22Rv1 (cell line): ENCODE measurements around the gene CLIP1.
A peak's percentile ranks its signal among the peaks of the same experiment; 100 is the strongest.

ENCODE experiments used
- H3K27ac ChIP-seq: fragments of 450-650 bp; 2 replicates; pipeline ENCODE4 v1.5.1; 2017
- ZFX ChIP-seq: fragments of 450-650 bp; IDR thresholded peaks from 2 replicates; pipeline ENCODE4 v1.6.1; 2017; ENCODE audit warnings: antibody characterized with exemption, borderline replicate concordance
- TF ChIP-seq, protein P1 (sequence below): fragments of 450-650 bp; IDR thresholded peaks from 2 replicates; pipeline ENCODE4 v1.5.1; 2017; ENCODE audit warnings: mild to moderate bottlenecking

The CLIP1 gene

DNA sequence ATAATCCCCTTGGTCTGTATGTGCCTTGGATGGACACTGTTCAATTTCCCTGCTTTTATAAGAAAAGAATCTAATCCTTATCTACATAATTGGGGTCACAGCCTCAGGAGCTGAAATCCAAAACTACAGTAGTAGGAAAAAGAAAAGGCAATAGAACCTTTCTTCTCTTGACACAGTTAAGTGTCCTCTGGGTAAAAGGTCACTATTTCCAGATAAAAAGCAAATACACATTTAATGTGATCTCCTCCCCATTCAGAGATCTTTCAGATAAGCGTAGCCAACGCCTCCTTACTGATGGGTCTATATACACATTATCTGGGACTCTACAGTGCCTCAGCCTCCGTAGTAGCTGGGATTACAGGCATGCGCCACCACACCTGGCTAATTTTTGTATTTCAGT is 73.4 kb downstream of the CLIP1 start:
- peak overlapping the region; percentile 0; the same call in 1 of the 2 replicates for H3K27ac ChIP-seq
- TF ChIP-seq ZFX = no peak

DNA sequence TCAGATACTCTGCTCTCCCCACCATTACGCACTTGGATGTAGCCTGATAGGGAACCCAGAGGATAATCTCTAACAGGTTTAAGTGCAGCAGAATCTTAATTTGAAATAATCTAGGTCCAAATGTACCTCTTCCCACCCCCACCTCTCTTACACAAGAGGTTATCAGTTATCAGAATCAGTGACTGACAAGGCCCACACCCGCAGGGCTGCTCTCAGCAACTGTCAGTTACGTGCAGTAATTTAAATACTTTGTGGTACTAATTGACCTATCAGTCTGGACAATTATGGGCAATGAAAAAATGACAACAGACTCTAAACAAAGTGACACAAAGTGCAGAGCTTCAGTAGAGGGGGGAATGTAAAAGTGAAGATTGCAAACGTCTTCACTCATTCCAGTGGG is 74.0 kb downstream of the CLIP1 start:
- no peak for TF ChIP-seq ZFX
- TF ChIP-seq, protein P1, sequence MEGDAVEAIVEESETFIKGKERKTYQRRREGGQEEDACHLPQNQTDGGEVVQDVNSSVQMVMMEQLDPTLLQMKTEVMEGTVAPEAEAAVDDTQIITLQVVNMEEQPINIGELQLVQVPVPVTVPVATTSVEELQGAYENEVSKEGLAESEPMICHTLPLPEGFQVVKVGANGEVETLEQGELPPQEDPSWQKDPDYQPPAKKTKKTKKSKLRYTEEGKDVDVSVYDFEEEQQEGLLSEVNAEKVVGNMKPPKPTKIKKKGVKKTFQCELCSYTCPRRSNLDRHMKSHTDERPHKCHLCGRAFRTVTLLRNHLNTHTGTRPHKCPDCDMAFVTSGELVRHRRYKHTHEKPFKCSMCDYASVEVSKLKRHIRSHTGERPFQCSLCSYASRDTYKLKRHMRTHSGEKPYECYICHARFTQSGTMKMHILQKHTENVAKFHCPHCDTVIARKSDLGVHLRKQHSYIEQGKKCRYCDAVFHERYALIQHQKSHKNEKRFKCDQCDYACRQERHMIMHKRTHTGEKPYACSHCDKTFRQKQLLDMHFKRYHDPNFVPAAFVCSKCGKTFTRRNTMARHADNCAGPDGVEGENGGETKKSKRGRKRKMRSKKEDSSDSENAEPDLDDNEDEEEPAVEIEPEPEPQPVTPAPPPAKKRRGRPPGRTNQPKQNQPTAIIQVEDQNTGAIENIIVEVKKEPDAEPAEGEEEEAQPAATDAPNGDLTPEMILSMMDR = no peak
- peak overlapping the region; percentile 0; the same call in 1 of the 2 replicates for H3K27ac ChIP-seq

DNA sequence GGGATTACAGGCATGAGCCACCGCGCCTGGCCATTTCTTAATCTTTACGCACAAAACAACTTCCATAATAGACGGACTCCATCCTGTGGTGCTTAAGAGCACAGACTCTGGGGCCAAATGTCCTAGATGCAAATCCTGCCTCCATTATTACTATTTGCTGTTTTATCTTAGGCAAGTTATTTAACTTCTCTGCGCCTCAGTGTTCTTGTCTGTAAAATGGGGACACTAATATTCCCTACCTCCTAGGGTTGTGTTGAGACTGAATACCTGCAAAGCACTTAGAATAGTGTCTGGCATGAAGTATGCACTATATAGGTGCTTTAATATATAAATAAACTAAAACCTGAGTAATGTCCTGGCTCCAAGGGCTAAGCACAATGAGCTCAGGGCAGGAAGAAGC is 76.4 kb downstream of the CLIP1 start:
- no peak overlapping the region for H3K27ac ChIP-seq
- TF ChIP-seq, protein P1 = no peak
- TF ChIP-seq ZFX = no peak

DNA sequence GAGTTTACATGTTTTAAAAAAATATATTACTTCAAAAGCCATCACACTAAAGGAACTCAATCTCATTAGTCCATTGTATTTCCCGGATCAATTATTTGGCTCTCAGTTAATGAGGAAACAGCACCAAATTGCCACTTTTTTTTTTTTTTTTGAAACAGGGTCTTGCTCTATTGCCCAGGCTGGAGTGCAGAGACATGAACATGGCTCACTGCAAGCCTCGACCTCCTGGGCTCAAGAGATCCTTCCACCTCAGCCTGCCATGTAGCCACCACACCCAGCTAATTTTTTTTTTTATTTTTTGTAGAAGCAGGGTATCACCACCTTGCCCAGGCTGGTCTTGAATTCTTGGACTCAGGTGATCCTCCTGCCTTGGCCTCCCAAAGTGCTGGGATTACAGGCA is 77.4 kb downstream of the CLIP1 start:
- no peak overlapping the region for H3K27ac ChIP-seq
- no peak for TF ChIP-seq ZFX
- TF ChIP-seq, protein P1 = no peak

DNA sequence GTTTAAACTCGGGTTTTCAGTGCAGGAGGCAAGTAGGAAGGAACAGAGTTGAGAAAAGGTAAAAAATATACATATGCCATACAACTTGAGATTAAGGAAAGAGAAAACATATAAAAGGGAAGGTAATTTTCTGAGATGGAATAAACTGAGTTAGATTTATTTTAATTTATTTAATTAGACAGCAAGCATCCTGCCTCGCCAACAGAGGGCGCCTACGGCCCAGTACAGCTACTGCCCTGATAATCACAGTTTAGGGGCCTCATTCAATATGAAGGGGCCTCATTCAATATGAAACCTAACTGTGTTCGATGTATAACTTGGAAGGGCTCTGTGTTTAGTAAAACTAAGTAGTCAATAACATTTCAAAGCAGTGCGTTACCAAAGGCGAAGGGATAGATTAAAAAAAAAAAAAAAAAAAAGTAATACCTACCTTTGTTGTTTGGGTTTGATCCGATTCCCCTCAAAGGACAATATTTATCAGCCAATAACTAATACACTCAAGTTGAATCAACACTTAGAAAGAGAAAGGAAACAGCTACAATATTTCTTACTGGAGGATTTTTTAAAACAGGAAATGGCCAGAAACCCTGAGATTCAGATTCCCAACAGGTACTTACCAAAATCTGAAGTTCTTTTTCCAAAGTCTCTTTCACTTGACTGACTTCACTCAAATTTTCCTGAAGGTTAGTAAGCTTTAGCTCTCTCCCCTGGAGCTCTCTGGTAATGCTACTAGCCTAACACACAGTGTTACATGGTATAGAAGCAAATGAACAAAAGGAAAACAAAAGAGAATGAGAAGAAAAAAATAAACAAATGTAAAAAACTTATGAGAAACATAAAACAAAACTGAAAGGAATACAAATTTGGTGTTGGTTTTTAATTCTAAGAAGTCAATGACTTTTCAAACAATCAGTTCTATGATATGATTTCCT is 86.2 kb downstream of the CLIP1 start:
- no peak overlapping the region for H3K27ac ChIP-seq
- TF ChIP-seq ZFX = no peak
- TF ChIP-seq, protein P1 = peak; percentile 98

DNA sequence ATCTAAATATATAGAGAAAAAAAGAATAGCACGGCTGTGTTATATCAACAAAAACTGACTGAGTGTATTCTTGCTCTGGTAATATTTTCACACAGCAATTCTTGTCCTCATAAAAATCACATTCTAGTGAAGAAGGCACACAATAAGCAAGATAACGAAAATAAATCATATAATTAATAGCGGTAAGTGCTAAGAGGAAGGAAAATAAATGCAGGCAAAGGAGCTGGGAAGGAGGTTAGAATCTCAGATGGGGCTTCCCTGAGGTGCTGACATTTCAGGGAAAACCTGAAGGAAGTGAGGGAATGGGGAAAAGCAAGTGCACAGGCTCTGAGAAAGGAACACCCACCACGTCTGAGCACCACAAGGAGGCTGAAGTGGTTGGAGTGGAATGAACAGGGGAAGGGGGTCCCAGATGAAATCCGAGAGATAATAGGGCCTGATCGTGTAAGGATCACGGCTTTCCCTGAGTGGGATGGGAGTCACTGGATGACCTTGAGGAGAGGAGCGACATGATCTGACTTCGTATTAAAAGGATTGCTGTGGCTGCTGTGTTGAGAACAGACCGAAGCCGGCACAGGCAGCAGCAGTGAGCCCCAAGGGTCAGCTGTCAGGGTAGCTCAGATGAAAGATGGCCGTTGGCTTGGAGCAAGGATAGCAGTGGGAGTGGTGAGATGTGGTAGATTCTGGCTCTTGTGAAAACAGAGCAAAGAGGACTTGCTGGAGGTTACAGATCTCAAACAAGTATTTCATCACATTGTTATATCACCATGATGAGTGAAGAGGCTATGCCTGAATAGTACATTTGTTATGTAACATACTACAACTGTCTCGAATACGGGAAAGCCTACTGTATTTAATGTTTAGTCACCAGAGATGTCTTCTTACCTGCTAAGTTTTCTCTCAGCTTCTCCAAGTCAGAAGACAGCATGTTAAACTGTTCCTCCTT is 89.1 kb downstream of the CLIP1 start:
- H3K27ac ChIP-seq = no peak overlapping the region
- TF ChIP-seq ZFX = no peak
- TF ChIP-seq, protein P1 = no peak

DNA sequence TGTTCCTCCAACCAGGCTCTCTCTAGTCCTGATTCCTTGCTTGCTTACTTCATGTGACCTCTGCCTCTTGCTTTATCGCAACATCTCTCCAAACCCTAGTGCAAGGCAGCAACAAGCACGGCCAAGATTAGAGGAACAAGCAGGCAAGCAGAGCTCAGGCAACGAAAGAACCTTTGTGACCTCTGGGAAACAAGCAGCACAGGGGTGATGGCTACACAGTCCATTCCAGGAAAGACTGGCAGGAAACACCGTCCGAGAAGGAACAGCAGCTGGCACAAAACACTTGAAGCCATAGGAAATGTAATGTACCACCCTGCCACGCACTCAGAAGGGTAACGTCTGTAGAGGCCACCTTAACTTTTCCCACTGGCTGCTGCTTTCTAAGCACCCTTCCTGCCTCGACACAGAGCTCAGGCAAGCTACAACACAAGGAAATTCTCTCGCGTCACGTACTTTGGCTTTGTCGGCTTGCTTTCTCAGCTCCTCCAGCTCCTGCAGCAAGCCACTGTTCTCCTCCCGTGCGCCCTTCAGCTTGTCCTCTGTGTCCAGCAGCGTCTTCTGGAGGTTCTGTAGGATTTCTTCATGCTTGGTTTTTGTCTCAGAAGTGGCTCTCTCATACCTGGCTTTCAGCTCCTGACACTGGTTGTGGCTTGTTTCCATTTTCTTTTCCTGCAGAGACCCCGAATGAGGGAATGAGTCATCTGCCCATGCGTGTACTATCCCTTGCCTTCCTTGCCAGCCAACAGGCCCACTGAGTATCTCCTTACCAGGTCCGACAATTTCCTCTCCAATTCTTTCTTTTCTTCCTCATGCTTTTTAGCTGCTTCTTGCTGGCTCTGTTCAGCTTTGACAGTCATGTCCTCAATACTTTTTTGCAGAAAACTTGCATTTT is 94.7 kb downstream of the CLIP1 start:
- H3K27ac ChIP-seq = no peak overlapping the region
- TF ChIP-seq ZFX = no peak
- TF ChIP-seq, protein P1 = no peak
